AG04449 (cell line): ENCODE results near the gene RCBTB1.

ENCODE experiments used
- CTCF ChIA-PET: fragments of 350-600 bp; formaldehyde crosslinking; extraction: SDS; loops from one replicate; lab custom pipeline; 2021; ENCODE audit warnings: antibody characterized with exemption; lab: Yijun Ruan, JAX
- POLR2A ChIA-PET: fragments of 400-600, 350-600 bp; formaldehyde crosslinking; extraction: SDS; loops from one replicate; lab custom pipeline; 2020; ENCODE audit warnings: antibody characterized with exemption, inconsistent platforms; lab: Yijun Ruan, JAX
- DNase-seq: peaks from one replicate; pipeline ENCODE4 v3.0.0-alpha.2; 2010; ENCODE audit warnings: low read depth, low spot score
- H3K4me3 ChIP-seq: 2 replicates; pipeline ENCODE4 v1.5.1; 2011; ENCODE audit warnings: low read depth, mild to moderate bottlenecking, control low read depth, low read length
- TF ChIP-seq, protein P1 (sequence below): IDR thresholded peaks from one replicate; pipeline ENCODE4 v1.5.1; 2011; ENCODE audit warnings: mild to moderate bottlenecking, moderate library complexity, low read length, control low read depth, inconsistent platforms; ENCODE audit not compliant: insufficient read depth; ENCODE audit errors: missing control alignments

RCBTB1 gene

DNA sequence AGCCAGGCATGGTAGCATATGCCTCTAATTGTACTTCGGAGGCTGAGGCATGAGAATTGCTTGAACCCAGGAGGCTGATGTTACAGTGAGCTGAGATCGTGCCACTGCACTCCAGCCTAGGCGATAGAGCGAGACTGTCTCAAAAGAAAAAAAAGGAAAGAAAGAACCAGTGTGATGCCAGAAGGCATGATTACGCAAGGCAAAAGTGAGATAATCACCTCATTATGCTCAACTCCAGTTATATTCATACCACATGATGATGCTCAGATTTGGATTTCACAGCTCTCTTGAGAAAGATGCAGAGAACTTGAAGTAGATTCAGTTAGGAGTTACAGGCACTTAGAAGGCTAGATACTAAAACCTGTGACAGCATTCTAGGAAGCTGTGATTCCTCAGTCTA, 21.8 kb downstream of the RCBTB1 start:
- TF ChIP-seq, protein P1, sequence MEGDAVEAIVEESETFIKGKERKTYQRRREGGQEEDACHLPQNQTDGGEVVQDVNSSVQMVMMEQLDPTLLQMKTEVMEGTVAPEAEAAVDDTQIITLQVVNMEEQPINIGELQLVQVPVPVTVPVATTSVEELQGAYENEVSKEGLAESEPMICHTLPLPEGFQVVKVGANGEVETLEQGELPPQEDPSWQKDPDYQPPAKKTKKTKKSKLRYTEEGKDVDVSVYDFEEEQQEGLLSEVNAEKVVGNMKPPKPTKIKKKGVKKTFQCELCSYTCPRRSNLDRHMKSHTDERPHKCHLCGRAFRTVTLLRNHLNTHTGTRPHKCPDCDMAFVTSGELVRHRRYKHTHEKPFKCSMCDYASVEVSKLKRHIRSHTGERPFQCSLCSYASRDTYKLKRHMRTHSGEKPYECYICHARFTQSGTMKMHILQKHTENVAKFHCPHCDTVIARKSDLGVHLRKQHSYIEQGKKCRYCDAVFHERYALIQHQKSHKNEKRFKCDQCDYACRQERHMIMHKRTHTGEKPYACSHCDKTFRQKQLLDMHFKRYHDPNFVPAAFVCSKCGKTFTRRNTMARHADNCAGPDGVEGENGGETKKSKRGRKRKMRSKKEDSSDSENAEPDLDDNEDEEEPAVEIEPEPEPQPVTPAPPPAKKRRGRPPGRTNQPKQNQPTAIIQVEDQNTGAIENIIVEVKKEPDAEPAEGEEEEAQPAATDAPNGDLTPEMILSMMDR, result no peak
- POLR2A ChIA-PET, result no interaction called here
- CTCF ChIA-PET, result interaction anchor here (1.5 kb wide), 1 partner anchor 283 kb away, joined by 3 read pairs; no protein-coding TSS in a partner anchor
- DNase-seq, result no peak
- H3K4me3 ChIP-seq, result no peak overlapping the region

DNA sequence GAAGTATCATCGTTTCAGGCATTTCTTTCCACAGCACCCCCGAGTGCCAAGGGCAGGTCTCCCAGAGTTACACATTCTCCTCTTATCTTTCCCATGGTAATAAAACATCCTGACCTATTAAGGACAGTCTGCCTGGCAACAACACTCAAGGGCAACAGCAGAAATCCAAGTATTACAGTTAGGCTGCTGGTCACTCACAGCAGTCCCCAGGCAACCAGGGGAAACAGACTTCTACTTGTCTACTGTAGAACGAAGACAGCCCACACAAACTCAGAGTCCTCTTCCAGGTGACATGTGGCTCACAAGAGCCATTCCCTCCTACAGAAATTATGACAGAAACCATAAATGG, 24.3 kb downstream of the RCBTB1 start:
- no peak overlapping the region for H3K4me3 ChIP-seq
- CTCF ChIA-PET, result interaction anchor here (0.5 kb wide), 2 partner anchors 46 to 68 kb away, joined by 3 to 4 read pairs; no protein-coding TSS in a partner anchor
- TF ChIP-seq, protein P1, result no peak
- POLR2A ChIA-PET, result no interaction called here
- no peak for DNase-seq

DNA sequence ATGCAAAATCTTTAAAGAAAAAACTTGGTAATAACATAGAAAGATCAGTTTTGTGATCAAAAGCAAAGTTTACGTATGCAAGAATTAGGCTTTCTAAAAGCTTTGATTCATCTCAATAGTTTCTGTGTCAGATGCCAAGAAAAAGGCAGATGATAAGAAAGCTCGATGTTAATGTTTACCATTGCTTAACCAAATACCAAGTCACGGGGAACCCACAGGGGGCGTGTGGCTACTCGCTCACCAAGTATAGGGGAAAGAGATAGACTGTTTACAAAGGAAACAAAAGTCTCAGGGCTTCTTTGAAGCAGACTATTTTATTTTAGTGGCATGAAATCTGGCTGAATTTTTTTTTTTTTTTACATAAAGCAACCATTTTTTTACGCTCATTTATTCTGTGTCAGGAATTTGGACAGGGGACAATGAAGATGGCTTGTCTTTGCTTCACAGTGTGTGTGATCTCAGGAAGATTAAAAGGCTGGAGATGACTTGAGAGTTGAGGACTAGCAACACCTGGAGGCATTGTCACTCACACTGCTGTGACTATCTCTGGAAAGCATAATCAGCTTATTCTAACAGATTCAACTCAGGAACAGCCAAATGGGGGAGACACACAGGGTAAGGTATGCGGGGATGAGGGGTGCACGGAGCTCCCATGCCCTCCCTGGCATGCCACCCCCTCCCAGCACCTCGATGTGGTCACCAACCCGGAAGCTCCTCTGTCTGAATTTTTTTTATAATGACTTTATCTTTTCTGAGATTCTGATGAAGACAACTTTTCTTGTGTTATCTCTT, 24.9 kb downstream of the RCBTB1 start:
- TF ChIP-seq, protein P1, result no peak
- ChIA-PET CTCF (no interaction called here), POLR2A (no interaction called here)
- no peak for DNase-seq
- H3K4me3 ChIP-seq, result no peak overlapping the region

DNA sequence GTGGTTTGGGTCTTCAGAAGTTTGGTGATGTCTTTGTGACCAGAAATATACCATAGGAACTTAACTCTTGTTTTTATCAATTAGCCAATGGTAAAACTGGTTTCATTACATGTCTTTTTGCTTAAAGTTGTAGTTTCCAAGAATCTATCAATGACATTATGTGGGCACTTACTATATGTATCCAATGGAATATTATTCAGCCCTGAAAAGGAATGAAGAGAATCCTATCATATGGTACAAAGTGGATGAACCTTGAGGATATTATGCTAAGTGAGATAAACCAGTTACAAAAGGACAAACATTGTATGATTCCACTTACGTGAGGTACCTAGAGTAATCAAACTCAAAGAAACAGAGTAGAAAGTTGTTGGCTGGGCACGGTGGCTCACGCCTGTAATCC, 26.4 kb downstream of the RCBTB1 start:
- POLR2A ChIA-PET, result no interaction called here
- CTCF ChIA-PET, result interaction anchor here (0.9 kb wide), 1 partner anchor 10 kb away, joined by 3 read pairs; no protein-coding TSS in a partner anchor
- DNase-seq, result no peak
- TF ChIP-seq, protein P1, result no peak
- H3K4me3 ChIP-seq, result no peak overlapping the region

DNA sequence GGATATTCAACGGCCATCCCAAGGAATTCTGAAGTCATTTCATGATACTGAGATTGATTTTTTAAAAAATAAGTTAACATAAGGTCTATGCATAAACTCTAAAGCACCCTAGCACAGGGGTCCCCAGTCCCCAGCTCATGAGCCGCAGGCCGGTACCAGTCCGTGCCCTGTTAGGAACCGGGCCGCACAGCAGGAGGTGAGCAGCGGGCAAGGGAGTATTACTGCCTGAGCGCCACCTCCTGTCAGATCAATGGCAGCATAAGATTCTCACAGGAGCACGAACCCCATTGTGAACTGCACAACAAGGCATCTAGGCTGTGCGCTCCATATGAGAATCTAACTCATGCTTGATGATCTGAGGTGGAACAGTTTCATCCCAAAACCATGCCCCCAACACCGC, 31.0 kb downstream of the RCBTB1 start:
- H3K4me3 ChIP-seq, result no peak overlapping the region
- TF ChIP-seq, protein P1, result no peak
- POLR2A ChIA-PET, result no interaction called here
- CTCF ChIA-PET, result no interaction called here
- no peak for DNase-seq

DNA sequence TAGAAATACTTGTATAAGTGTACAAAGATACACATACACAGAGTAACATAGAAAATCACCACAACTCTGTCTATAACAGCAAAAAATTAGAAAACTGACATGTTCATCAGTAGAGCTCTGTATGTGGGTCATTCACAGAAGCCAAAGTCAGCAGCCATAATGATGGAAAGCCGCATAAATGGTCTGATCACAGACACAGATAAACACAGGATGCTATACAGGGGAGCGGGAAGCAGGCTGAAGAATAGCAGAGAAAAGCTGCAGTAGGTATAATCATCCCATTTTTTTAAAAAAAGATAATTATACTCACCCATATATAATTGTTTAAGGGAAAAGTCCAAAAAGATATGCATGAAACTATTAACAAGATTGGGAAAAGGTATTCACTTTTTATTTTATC, 31.5 kb downstream of the RCBTB1 start:
- POLR2A ChIA-PET, result no interaction called here
- TF ChIP-seq, protein P1, result no peak
- CTCF ChIA-PET, result interaction anchor here (1.3 kb wide), 1 partner anchor 53 kb away, joined by 3 read pairs; no protein-coding TSS in a partner anchor
- no peak overlapping the region for H3K4me3 ChIP-seq
- DNase-seq, result no peak
